HG03196 (cell line): ENCODE measurements around the gene ZMYND10.
"Not testable (repeated sequence)": the region's sequence is repeated elsewhere in the genome, so short reads cannot be mapped to it uniquely, and the experiment has no call there.

Source experiments
- ATAC-seq: cut with Tn5 transposase; IDR thresholded peaks from one replicate; pipeline ENCODE4 v1.9.1; 2021; ENCODE audit not compliant: unreplicated experiment

The ZMYND10 gene

DNA sequence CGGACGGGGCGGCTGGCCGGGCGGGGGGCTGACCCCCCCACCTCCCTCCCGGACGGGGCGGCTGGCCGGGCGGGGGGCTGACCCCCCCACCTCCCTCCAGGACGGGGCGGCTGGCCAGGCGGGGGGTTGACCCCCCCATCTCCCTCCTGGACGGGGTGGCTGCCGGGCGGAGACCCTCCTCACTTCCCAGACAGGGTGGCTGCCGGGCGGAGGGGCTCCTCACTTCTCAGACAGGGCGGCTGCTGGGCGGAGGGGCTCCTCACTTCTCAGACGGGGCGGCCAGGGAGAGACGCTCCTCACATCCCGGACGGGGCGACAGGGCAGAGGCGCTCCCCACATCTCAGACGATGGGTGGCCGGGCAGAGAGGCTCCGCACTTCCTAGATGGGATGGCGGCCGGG lies 33.5 kb downstream of the ZMYND10 start:
- ATAC-seq: not testable (repeated sequence)

DNA sequence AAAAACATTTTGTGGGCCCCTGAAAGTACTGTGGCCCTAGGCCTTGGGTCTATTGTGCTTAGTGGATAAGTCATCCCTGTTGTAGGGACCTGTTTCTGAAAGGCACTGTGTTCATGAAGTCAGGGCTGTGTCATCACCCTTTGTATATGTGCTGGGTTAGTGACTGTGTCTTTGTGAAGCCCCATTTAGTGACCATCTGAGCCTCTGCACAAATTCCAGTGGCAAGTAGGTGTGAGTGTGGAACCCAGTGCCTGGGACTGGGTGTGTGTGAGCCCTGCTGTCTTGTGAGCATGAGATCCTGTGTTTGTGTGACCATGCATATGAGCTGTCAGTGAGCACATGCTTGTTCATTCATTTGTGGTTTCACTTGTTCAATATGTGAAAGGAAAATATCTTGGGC lies 40.9 kb downstream of the ZMYND10 start:
- no peak for ATAC-seq

DNA sequence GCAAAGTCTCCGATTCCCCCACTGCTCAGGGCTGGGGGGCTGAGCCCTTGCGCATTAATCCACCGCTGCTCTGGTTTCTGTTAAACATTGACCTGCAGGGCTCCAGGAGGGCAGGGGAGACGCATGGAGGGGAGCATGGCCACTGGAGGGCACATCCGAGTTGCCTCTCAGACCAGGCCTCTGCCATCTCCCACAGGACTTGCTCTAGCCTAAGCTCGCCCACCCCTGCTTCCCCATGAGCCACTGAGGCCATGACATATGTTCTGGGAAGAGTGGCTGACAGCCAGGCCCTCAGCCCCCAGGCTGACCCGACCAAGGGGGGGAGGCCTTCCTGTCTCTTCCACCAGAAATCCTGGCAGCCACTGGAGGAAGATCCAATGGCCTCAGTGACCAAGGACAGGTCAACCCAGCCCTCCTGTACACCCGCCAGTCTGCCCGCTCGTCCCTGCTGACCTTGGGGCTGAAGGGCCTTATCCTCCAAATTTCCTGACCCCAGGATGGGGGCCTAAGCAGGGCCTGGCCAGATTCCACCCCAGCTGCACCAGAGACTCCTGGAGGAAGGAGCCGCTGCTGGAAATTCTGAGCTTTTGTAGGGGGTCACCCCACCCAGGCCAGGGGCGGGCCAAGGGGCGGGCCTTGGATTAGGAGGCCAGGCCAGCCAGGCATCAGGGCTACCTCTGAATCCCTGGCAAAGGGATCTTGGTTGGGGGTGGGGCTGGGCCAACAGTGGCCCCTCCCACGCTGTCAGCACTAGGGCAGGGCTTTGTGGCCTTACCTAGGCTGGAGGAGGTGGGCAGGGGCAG lies 42.3 kb downstream of the ZMYND10 start, which contains the start of gene HYAL1:
Gene HYAL1 (minus strand): TSS at position 562 of the 803 bp plus-strand sequence. CDS start 618 bp downstream, outside the sequence.
- ATAC-seq: no peak

DNA sequence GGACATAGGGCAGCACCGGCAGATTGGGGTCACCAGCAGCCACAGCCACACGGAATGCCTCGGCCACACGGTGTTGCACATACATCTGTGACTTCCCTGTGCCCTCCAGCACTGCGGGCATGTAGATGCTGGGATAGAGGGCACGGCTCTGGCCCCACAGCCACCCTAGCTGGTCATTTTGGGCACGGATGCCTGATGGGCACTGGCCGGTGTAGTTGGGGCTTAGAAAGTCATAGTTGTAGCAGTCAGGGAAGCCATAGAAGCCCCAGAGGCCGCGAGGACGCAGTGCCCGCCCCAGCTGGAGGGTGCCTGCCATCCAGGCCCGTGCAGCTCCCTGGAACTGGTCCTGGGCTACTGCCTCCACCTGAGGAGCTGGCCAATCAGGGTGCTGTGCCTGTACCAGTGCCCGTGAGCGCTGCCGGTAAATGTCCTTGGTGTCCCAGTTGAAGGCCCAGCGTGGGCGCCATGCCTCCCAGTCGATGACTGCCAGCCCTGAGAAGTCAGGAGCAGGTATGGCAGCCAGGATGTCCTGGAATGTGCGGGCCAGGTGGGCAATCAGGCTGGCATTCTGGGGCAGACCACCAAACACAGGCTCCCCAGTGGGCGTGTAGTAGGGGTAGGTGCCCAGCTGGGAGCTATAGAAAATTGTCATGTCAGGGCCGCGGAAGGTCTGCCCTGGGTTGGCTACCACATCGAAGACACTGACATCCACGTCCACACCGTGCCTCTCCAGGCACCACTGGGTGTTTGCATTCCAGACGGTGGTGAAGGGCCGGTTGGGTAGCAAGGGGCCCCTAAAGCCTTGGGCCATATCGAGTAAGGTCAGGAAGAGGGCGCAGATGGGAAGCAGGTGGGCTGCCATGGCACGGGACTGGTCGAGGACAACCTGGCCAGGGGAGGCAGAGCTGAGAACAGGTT lies 43.2 kb downstream of the ZMYND10 start:
- no peak for ATAC-seq

DNA sequence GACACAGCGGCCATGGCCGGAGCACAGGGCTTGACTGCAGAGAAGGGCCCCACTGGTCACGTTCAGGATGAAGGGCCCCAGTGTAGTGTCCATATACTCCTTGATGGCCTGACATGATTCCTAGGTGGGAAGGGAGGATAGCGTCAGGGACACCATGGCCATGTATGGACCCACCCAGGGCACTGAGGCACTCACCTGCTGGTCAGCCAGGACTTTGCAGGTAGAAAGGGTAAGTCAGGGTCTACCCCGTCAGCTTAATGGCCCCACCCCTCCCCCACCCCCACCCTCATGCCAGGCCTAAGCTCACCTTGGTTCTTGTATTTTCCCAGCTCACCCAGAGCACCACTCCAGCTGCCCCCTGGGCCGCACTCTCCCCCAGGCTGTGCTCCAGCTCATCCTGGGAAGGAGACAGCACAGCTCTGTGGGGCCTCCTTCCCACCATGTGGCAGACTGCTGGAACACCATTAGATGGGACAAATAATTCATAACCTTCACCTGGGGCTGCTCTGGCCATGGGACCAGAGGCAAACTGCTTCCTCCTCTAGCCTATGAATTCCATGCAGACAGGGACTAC lies 44.8 kb downstream of the ZMYND10 start:
- ATAC-seq: no peak

DNA sequence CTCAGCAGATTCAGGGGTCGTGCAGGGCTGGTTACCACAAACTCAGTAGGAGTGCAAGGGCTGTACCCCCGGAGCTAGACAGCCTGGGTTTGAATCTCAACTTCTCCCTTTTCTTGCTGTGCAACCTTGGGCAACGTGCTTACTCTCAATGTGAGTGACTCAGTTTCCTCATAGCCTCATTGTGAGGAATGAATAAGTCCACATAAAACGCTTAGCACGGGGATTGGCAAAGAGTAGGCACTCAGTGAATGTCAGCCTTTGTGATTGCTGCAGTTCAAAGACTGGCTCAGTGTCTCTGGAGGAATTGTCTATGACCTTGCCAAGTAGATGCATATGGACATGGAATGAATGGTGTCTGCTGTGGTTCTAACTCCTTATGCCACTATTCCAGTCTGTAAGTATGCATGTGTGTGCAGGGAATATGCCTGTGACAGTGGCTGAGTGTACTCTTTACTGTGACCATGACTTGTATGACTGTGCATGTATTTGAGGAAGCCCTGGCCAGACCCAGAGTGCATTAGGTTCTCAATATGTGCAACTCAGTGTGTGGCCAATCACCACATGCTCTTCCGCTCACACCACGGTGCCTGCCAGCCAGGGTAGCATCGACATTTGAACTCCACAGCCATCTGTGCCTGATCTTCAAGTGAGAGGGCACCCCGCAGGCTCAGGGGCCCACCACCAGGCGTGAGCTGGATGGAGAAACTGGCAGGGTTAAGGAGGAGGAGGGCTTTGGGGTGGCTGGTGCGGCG lies 45.4 kb downstream of the ZMYND10 start:
- no peak for ATAC-seq

DNA sequence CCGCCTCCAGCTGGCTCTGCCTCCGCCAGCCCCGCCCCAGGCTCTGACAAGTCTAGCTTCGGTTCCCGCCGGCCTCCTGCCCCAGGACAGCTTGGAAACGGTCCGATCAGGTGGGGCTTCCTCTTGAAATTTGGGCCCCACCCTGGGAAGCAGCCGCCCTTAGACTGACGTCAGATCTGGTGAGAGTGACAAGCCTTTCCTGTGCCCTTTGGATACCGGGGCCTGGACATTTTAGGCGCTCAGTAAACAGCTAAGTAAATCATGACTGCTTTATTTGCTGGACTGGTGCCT lies 45.9 kb downstream of the ZMYND10 start:
- no peak for ATAC-seq

DNA sequence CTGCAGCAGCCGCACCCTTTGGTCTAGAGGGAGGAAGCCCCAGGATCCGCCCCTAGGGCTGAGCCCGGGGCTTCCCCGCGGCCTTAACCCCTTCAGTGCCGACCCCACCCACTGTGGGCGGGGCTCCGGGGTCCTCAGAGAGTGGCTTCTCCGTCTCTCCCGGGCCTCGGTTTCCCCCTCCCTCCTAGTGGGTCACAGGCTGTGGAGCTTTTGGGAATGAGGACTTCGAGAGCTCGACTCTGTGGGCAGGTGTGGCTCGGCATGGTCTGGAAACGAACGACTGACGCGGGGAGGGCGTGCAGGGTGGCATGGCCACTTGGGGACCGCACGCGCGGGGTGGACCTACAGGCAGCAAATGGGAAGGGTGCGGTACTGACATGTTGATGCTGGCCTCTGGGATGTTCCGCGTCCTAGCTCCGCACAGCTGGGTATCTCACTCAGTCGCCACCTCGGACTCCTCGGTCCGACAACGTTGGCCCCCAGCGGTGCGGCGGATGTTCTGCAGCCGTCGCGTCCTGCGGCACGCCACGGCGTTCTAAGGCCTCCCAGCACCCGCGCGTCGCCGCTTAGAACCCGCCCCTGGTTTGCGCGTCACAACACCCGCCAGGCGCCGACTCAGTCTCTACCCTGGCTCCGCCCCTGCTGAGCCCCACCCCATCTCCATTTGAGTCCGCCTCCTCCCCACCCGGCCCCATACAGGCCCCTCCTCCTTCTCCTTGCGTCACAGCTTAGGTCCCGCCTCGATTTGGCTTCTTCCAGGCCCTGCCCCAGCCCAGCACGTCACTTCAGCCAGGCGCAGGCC lies 46.5 kb downstream of the ZMYND10 start, which contains the start of the genes HYAL3 and NAA80:
Gene HYAL3 (minus strand): TSS at position 570 of the 802 bp plus-strand sequence. CDS start 3,803 bp downstream, outside the sequence.
Gene NAA80 (minus strand): TSS at position 570 of the 802 bp plus-strand sequence. CDS start 1,942 bp downstream, outside the sequence.
- ATAC-seq: peak; percentile 76

DNA sequence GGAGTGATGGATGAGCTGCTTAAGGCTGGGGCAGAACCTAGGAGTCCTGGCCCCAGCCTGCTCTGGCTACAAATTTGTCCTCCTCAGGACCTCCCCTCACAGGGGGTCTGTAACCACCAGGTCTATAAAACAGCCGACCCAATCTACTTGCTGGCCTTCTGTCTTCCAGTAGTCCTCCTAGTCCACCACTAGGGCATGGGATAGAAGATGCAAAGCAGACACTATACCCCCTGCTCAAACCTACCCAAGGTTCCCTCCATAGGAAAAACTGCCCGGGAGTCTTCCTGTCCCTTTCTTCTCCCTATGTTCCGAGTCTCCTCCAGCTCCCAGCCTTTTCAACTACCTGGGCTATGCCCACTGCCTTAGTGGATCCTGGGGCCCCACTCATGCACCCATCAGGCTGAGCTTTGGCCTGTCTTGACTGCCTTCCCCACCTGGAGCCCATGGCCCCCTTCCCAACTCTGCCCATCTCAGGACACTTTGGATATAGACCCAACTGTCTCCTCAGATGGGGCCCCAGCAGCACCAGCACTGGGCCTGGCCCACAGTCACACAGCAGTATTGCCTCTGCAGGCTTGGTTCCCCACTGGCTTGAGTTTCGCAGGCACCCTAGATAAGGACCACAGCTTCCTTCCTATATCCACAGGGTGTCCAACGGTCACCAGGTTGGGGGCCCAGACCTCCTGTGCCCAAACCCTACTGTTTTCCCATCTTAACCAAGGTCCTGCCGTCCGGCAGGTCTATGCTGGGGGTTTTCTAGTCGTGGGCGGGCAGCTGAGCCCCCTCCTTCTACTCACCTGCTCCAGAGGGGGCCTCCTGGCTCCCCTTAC lies 47.4 kb downstream of the ZMYND10 start:
- ATAC-seq: no peak

DNA sequence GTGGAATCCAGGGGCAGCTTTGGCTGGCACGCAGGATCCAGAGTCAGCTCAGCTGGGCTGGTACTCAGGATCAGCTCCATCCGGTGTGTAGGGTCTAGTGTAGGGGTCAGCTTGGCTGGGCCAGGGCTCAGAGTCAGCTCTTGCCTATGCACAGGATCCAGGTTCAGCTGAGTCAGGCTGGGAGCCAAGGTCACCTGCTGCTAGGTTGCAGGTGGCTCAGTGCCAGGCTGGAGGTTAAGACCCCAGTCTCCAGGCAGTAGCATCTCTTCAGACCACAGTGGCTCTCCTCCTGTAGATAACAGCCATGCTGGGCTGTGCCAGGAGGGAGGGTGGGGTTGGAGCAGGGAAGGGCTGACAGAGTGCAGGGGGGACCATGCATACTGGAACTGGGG lies 48.2 kb downstream of the ZMYND10 start:
- ATAC-seq: no peak

DNA sequence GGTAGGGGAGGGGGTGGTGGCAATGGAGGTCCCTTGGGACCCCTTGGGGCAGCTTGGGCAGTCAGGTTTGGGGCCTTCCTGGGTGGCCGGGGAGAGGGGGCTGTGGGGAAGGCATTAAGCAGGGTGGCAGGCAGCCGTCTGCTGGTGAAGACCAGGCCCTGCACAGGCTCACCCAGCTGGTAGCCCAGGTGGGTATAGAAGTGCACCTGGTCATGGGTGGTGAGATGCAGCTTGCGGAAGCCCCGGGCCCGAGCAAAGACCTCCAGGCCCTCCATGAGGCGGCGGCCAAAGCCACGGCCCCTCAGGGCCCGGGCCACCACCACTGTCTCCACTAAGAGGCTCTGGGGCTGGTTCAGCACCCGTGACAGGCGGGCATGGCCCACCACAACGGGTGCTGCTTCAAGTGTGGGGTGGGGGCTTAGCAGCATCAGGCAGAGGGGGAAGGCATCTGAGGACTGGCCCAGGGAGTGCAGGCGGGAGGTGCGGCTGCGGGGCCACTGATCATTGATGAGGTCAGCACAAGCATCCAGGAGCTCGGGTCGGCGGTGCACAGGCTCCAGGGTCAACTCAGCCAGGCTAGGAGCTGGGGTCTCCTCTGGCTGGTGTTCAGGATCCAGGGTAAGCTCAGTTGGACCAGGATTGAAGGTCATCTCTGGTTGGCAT lies 48.7 kb downstream of the ZMYND10 start:
- no peak for ATAC-seq

DNA sequence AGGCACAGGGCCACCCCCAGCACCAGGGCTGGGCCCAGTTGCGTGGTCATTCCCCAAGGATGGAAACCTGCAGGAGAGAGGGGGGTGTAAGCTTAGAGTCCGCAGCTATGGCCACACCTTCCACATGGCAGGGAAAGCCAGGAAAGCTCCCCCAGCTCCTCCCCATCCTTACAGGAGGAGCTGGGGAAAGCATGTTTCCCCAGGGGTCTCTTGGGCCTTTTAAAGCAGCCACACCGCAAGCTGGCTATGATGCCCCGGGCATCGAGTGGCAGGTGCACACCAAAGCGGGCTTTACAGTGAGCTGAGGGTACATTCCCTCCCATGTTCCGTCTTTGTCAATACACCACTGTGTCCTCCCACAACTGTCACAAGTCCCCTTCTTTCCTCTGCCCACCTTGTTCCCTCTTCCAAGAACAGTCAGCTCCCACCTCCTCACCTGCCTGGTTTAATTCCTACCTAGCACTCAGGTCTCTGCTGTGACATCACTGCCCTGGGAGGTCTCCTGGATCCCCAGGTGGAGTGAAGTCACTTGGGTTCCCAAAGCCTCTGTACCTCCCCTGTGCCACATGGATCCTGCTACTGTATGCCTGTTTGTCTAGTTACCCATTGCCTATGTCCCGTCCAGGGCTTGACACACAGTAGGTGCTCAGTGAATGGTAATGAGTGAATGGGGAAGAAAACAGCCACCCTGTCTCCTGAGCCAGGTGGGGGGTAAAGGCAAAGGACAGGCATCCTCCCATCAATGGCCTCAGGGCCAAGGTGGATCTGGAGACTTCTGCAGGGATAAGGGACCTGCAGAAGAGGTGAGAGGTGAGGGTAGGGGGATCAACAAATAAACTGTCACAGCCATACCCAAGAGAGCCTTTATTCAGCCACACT lies 49.7 kb downstream of the ZMYND10 start:
- ATAC-seq: no peak

DNA sequence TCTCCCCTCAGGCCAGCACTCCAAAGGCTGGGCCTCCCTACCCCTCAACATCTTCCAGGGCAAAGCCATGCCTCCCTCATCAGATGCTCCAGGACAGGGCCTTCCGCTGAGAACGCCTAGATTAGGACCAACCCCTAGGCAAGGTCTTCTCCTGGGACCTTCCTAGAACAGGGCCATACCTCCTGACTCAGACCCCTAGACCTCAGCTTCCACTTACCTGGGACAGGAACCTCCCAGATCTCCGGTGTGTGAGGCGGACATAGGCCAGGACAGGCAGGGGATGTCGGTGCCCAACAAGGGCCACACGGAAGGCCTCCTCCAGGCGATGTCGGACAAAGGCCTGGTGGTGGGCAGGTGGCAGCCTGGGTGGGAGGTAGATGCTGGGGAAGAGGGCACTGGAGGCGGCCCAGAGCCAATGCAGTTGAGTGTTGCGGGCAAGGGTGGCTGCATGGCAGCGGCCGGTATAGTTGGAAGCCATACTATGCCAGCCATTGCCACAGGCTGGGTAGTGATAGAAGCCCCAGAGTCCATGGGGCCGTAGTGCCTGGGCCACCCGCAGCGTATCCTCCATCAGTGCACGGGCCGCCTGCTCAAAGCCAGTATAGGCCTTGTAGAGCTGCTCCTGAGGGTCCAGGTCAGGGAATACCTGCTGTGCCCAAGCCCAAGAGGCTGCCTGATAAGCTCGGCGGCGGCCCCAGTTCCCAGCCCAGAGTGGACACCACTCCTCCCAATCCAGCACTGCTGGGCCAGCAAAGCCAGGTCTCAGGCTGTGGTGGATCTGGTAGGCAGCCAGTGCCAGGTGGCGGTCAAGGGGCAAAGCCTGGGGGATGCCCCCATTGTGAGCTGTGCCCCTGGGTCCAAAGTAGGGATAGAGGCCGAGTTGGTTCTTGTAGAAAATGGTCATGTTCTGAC lies 50.8 kb downstream of the ZMYND10 start:
- ATAC-seq: no peak

DNA sequence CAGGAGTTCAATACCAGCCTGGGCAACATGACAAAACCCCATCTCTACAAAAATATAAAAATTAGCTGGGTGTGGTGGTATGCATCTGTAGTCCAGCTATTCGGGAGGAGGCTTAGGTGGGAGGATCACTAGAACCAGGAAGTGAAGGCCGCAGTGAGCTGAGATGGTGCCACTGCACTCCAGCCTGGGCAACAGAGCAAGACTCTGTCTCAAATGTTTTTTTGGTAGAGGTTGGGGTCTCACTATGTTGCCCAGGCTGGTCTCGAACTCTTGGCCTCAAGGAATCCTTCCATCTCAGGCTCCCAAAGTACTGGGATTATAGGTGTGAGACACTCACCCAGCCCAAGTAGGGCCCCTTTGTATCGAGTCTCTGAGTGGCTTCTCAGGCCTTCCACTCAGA lies 51.4 kb downstream of the ZMYND10 start:
- ATAC-seq: no peak

DNA sequence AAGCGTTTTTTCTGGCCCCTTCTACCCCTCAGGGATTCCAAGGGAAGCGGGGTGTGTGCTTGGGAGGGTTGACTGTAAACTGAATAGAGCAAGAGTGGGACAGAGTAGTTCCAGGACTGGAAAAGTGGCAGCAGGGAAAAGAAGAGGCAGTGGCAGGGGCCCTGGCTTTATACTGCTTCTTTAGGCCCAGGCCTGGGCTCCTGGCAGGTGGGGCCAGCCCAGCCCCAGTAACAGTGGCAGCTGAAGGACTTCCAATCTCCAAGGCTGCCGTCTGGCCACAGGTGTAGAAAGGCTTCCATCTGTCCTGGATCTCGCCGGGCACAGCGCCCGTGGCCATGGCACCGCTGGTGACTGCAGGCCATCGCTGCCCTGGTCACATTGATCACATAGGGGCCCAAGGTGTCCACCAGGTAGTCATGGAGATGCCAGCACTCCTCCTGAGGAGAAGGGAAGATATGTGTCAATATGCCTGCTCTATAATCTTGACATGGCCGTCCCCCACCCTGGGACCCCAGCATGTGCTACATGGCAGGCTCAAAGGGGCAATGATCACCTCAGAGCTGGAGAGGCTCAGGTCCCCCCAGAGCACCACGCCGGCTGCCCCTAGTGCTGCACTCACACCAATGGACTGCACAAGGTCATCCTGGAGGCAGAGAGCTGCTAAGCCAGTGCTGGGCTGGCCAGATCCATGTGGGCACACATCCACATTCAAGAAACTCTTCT lies 52.3 kb downstream of the ZMYND10 start:
- no peak for ATAC-seq
